ENCODE results near the gene RASGEF1C.

RASGEF1C gene

DNA sequence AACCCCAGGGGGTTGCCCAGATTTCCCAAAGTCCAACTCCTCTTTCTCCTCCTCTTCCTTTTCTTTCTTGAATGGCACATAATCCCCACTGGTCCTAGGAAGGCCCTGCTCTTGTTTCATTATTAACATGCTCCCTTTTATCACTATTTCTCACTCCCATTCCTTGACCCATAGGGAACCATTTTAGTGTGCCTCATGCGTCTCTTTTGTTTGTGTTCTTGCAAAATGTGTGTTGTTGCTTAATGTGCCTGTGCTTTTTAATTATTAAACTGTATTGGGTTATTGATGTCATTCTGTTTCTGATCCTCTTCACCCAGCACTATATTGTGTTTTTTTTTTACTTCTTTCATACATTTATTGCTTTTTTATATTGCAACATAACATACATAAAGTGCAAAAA is 133.3 kb downstream of the RASGEF1C start:
- H3K4me1 ChIP-seq (ENCODE audit: control insufficient read depth, insufficient read depth, low read length, poor library complexity, severe bottlenecking), result peaks cover 13% of the 10 kb centered on the region
- H3K36me3 ChIP-seq (ENCODE audit: control insufficient read depth, insufficient read depth, low read length), result no peaks in the 10 kb centered on the region
- no peak overlapping the region for H3K4me3 ChIP-seq (ENCODE audit: insufficient read depth, low read depth, low read length, poor library complexity, severe bottlenecking)
- no peak for DNase-seq
- H3K9me3 ChIP-seq (ENCODE audit: control insufficient read depth, low read length), result no peaks in the 10 kb centered on the region
- no peak overlapping the region for H3K27ac ChIP-seq (ENCODE audit: insufficient read depth, low read length, poor library complexity, severe bottlenecking)
- H3K27me3 ChIP-seq (replicated peaks; ENCODE audit: control insufficient read depth, insufficient read depth, low read length, poor library complexity, severe bottlenecking), result peaks cover 15% of the 10 kb centered on the region

GRCh38 chr5:180074462-180074861 is 134.5 kb downstream of the RASGEF1C start:
- Histone ChIP-seq H3K27ac (ENCODE audit: insufficient read depth, low read length, poor library complexity, severe bottlenecking) (no peak overlapping the region), H3K9me3 (ENCODE audit: control insufficient read depth, low read length) (no peaks in the 10 kb centered on the region), H3K36me3 (ENCODE audit: control insufficient read depth, insufficient read depth, low read length) (no peaks in the 10 kb centered on the region), H3K4me3 (ENCODE audit: insufficient read depth, low read depth, low read length, poor library complexity, severe bottlenecking) (no peak overlapping the region), H3K27me3 (replicated peaks; ENCODE audit: control insufficient read depth, insufficient read depth, low read length, poor library complexity, severe bottlenecking) (peaks cover 4% of the 10 kb centered on the region), H3K4me1 (ENCODE audit: control insufficient read depth, insufficient read depth, low read length, poor library complexity, severe bottlenecking) (peaks cover 18% of the 10 kb centered on the region)
- no peak for DNase-seq

DNA sequence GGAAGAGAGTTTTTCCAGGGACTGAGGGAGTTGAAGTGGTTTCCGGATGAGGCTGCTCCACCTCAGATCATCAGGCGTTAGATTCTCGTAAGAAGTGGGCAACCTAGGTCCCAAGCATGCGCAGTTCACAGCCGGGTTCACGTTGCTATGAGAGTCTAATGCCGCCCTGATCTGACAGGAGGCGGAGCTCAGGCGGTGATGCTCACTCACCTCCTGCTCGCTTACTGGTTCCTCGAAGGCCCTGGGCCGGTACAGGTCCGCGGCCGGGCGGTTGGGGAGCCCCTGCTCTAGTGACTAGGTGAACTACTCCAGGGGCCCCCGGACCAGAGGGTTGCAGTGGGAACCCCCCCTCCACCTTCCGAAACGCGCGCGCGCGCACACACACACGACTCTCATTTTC is 136.5 kb downstream of the RASGEF1C start:
- Histone ChIP-seq H3K36me3 (ENCODE audit: control insufficient read depth, insufficient read depth, low read length) (no peaks in the 10 kb centered on the region), H3K9me3 (ENCODE audit: control insufficient read depth, low read length) (no peaks in the 10 kb centered on the region), H3K4me3 (ENCODE audit: insufficient read depth, low read depth, low read length, poor library complexity, severe bottlenecking) (peak overlapping the region; percentile 81), H3K27me3 (replicated peaks; ENCODE audit: control insufficient read depth, insufficient read depth, low read length, poor library complexity, severe bottlenecking) (no peaks in the 10 kb centered on the region), H3K27ac (ENCODE audit: insufficient read depth, low read length, poor library complexity, severe bottlenecking) (peak overlapping the region; percentile 68), H3K4me1 (ENCODE audit: control insufficient read depth, insufficient read depth, low read length, poor library complexity, severe bottlenecking) (peaks cover 18% of the 10 kb centered on the region)
- no peak for DNase-seq

GRCh38 chr5:180072256-180072548 is 136.8 kb downstream of the RASGEF1C start:
- H3K4me1 ChIP-seq (ENCODE audit: control insufficient read depth, insufficient read depth, low read length, poor library complexity, severe bottlenecking), result peaks cover 18% of the 10 kb centered on the region
- no peaks in the 10 kb centered on the region for H3K27me3 ChIP-seq (replicated peaks; ENCODE audit: control insufficient read depth, insufficient read depth, low read length, poor library complexity, severe bottlenecking)
- no peak for DNase-seq
- H3K27ac ChIP-seq (ENCODE audit: insufficient read depth, low read length, poor library complexity, severe bottlenecking), result peak overlapping the region; percentile 68
- H3K9me3 ChIP-seq (ENCODE audit: control insufficient read depth, low read length), result no peaks in the 10 kb centered on the region
- peak overlapping the region; percentile 81 for H3K4me3 ChIP-seq (ENCODE audit: insufficient read depth, low read depth, low read length, poor library complexity, severe bottlenecking)
- no peaks in the 10 kb centered on the region for H3K36me3 ChIP-seq (ENCODE audit: control insufficient read depth, insufficient read depth, low read length)

DNA sequence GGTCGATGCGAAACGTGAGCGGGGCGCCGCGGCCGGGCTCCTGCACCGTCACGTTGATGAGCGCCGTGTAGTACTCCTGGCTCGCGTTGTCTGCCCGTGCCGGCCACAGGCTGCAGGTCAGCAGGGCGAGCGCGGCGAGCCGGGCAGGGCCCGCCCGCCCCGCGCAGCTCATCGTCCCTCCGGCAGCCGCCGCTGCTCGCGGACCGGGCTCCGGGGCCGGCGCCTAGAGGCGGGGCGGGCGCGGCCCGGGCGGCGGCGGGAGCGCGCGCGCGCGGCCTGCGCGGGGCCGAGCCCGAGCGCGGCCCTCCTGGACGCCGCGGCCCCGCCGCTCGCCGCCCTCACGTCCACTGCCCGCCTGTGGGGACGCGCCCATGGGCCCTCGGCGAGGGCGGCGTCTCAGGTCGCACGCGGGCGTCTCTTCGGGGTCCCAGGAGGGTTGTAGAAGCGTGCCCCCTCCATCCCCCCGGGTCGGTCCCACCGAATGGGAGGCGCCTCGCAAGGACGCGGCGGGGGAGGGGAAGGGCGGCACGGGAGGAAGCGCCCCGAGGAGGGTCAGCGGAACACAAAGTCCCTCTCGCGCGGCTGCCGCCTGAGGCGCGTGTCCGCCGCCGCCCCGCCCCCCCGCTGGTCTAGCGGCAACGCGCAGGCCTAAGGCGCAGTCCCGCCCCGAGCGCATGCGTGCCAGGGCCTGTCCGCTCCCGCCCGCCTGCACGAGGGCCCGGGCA is 137.3 kb downstream of the RASGEF1C start, which contains the start of gene RNF130:
RNF130 (minus strand) TSS at position 229 of the 725 bp plus-strand sequence; CDS start at position 172, 57 bp downstream.
- H3K4me1 ChIP-seq (ENCODE audit: control insufficient read depth, insufficient read depth, low read length, poor library complexity, severe bottlenecking), result peaks cover 18% of the 10 kb centered on the region
- H3K36me3 ChIP-seq (ENCODE audit: control insufficient read depth, insufficient read depth, low read length), result no peaks in the 10 kb centered on the region
- H3K27ac ChIP-seq (ENCODE audit: insufficient read depth, low read length, poor library complexity, severe bottlenecking), result peak within 1 kb of the TSS; percentile 68
- no peaks in the 10 kb centered on the region for H3K27me3 ChIP-seq (replicated peaks; ENCODE audit: control insufficient read depth, insufficient read depth, low read length, poor library complexity, severe bottlenecking)
- no peaks in the 10 kb centered on the region for H3K9me3 ChIP-seq (ENCODE audit: control insufficient read depth, low read length)
- DNase-seq, result peak; percentile 67 to 76 (median 68)
- H3K4me3 ChIP-seq (ENCODE audit: insufficient read depth, low read depth, low read length, poor library complexity, severe bottlenecking), result peak within 1 kb of the TSS; percentile 81

- H3K36me3 ChIP-seq (ENCODE audit: control insufficient read depth, insufficient read depth, low read length), result no peaks in the 10 kb centered on the region
- H3K9me3 ChIP-seq (ENCODE audit: control insufficient read depth, low read length), result no peaks in the 10 kb centered on the region
- H3K4me3 ChIP-seq (ENCODE audit: insufficient read depth, low read depth, low read length, poor library complexity, severe bottlenecking), result peak overlapping the region; percentile 81
- no peak for DNase-seq
- peak overlapping the region; percentile 16 for H3K27ac ChIP-seq (ENCODE audit: insufficient read depth, low read length, poor library complexity, severe bottlenecking)
- H3K27me3 ChIP-seq (replicated peaks; ENCODE audit: control insufficient read depth, insufficient read depth, low read length, poor library complexity, severe bottlenecking), result no peaks in the 10 kb centered on the region
- peaks cover 18% of the 10 kb centered on the region for H3K4me1 ChIP-seq (ENCODE audit: control insufficient read depth, insufficient read depth, low read length, poor library complexity, severe bottlenecking)
Observed at GRCh38 chr5:180070756-180071530, 138.1 kb downstream of the RASGEF1C start.

- H3K27me3 ChIP-seq (replicated peaks; ENCODE audit: control insufficient read depth, insufficient read depth, low read length, poor library complexity, severe bottlenecking), result no peaks in the 10 kb centered on the region
- no peak overlapping the region for H3K27ac ChIP-seq (ENCODE audit: insufficient read depth, low read length, poor library complexity, severe bottlenecking)
- no peaks in the 10 kb centered on the region for H3K36me3 ChIP-seq (ENCODE audit: control insufficient read depth, insufficient read depth, low read length)
- peaks cover 18% of the 10 kb centered on the region for H3K4me1 ChIP-seq (ENCODE audit: control insufficient read depth, insufficient read depth, low read length, poor library complexity, severe bottlenecking)
- no peak for DNase-seq
- H3K9me3 ChIP-seq (ENCODE audit: control insufficient read depth, low read length), result no peaks in the 10 kb centered on the region
- H3K4me3 ChIP-seq (ENCODE audit: insufficient read depth, low read depth, low read length, poor library complexity, severe bottlenecking), result no peak overlapping the region
Observed at GRCh38 chr5:180069589-180070247, 139.3 kb downstream of the RASGEF1C start.

DNA sequence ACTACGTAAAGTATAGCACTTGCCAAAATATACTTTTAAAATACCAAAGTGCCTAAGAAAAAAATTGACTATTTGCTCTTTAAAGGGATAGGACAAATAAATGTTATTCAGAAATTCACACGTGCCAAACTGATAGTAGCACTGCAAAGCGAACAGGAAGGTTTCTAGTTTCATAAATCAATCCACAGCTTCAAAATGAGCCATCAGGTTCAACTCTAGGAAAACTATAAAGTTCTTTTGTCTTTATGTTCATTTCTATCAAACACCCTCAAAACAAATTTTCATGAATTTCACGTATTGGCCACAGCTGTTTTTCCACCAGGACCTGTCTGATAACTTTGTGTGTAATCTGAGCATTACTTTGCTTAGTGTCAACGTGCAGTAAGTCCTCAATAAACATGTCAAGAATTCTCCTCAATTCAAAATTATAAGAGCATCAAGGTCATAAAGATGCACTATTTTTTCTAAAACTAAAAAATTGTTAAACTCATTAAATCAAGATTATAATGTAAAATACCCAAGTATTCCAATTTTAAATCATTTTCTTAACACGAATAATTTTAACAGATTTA is 140.4 kb downstream of the RASGEF1C start:
- H3K36me3 ChIP-seq (ENCODE audit: control insufficient read depth, insufficient read depth, low read length), result no peaks in the 10 kb centered on the region
- no peak overlapping the region for H3K4me3 ChIP-seq (ENCODE audit: insufficient read depth, low read depth, low read length, poor library complexity, severe bottlenecking)
- H3K27me3 ChIP-seq (replicated peaks; ENCODE audit: control insufficient read depth, insufficient read depth, low read length, poor library complexity, severe bottlenecking), result no peaks in the 10 kb centered on the region
- no peaks in the 10 kb centered on the region for H3K9me3 ChIP-seq (ENCODE audit: control insufficient read depth, low read length)
- no peak for DNase-seq
- H3K27ac ChIP-seq (ENCODE audit: insufficient read depth, low read length, poor library complexity, severe bottlenecking), result no peak overlapping the region
- H3K4me1 ChIP-seq (ENCODE audit: control insufficient read depth, insufficient read depth, low read length, poor library complexity, severe bottlenecking), result peaks cover 18% of the 10 kb centered on the region

GRCh38 chr5:180067986-180068385 is 141.0 kb downstream of the RASGEF1C start:
- H3K4me3 ChIP-seq (ENCODE audit: insufficient read depth, low read depth, low read length, poor library complexity, severe bottlenecking), result no peak overlapping the region
- H3K36me3 ChIP-seq (ENCODE audit: control insufficient read depth, insufficient read depth, low read length), result no peaks in the 10 kb centered on the region
- H3K27me3 ChIP-seq (replicated peaks; ENCODE audit: control insufficient read depth, insufficient read depth, low read length, poor library complexity, severe bottlenecking), result no peaks in the 10 kb centered on the region
- H3K27ac ChIP-seq (ENCODE audit: insufficient read depth, low read length, poor library complexity, severe bottlenecking), result no peak overlapping the region
- no peaks in the 10 kb centered on the region for H3K9me3 ChIP-seq (ENCODE audit: control insufficient read depth, low read length)
- no peak for DNase-seq
- H3K4me1 ChIP-seq (ENCODE audit: control insufficient read depth, insufficient read depth, low read length, poor library complexity, severe bottlenecking), result peaks cover 18% of the 10 kb centered on the region
